ENCODE results near the gene HNRNPM. TPM values are rescaled to one million over a fixed set of nuclear protein-coding genes. Genes with fewer than 3 reads are reported as not detected.

The HNRNPM gene
- total and polyA plus RNA-seq, 11 donors = 43.4 to 183 (median 95.3) TPM

DNA sequence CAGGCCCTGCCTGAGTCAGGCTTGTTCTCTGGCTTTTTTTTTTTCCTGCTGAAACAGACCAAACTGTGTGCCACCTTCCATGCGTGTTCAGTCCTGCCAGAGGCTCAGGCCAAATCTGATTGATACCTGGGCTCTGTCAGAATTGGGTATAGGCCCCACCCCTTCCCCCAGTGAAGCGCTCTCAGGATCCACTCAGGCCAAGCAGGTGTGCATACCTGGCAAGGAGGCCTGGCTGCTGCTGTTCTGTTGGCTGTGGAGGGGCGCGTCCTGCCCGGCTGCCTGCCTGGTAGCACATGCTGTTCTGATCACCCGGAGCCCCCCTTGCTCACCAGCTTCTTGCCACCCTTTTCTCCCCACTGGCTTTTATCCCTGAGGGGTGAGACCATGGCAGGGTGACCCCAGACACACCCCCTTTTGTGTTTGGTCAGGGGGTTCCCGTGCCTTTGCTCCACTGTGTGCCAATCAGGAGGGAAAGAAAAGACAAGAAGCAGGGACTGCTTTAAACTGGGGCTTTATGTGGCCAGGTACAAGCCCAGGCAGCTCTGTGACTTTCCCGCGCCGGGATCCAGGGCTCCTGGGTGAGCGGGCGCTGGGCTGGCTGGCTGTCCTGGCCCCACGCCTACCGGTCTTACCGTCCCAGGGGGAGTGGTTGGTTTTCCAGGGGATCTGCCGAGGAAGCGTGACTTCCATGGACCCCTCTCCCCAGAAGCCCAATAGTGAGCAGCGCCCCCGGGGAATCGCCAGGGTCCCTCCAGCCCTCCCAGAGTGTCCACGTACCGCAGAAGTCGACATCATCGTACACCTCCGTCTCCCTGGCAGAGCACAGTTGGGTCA lies 45.0 kb downstream of the HNRNPM start:
- Histone ChIP-seq H3K4me3 (no peak overlapping the region), H3K36me3 (peaks cover 4 to 55% (median 52%) of the 10 kb centered on the region in 9 donors), H3K9me3 (no peaks in the 10 kb centered on the region), H3K27me3 (no peaks in the 10 kb centered on the region), H3K4me1 (peaks cover 0 to 50% (median 0%) of the 10 kb centered on the region in 12 donors), H3K27ac (peak overlapping the region in 1 of 12 donors; percentile 2)
- intact Hi-C loops (cut with DNase I) = no loop called here
- DNase-seq (peak in 1 of 5 donors; percentile 70), ATAC-seq (peak in 1 of 4 donors; percentile 2)
- WGBS, 4 donors = 79 to 87% (median 85%) methylated on average over 18 to 25 of the region's 25 CpGs
- TF ChIP-seq POLR2A (IDR thresholded peaks at IDR 0.05) = no peak
- TF ChIP-seq, protein P1, sequence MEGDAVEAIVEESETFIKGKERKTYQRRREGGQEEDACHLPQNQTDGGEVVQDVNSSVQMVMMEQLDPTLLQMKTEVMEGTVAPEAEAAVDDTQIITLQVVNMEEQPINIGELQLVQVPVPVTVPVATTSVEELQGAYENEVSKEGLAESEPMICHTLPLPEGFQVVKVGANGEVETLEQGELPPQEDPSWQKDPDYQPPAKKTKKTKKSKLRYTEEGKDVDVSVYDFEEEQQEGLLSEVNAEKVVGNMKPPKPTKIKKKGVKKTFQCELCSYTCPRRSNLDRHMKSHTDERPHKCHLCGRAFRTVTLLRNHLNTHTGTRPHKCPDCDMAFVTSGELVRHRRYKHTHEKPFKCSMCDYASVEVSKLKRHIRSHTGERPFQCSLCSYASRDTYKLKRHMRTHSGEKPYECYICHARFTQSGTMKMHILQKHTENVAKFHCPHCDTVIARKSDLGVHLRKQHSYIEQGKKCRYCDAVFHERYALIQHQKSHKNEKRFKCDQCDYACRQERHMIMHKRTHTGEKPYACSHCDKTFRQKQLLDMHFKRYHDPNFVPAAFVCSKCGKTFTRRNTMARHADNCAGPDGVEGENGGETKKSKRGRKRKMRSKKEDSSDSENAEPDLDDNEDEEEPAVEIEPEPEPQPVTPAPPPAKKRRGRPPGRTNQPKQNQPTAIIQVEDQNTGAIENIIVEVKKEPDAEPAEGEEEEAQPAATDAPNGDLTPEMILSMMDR (IDR thresholded peaks at IDR 0.05) = no peak

GRCh38 chr19:8490395-8490760 lies 45.6 kb downstream of the HNRNPM start:
- peak in 1 of 5 donors; percentile 41 for DNase-seq
- Histone ChIP-seq H3K9me3 (no peaks in the 10 kb centered on the region), H3K27ac (no peak overlapping the region), H3K4me1 (peaks cover 0 to 47% (median 0%) of the 10 kb centered on the region in 12 donors), H3K4me3 (no peak overlapping the region), H3K27me3 (no peaks in the 10 kb centered on the region), H3K36me3 (peaks cover 4 to 49% (median 46%) of the 10 kb centered on the region in 9 donors)
- intact Hi-C loops (cut with DNase I) = no loop called here
- TF ChIP-seq, protein P1 (IDR thresholded peaks at IDR 0.05) = no peak
- no peak for TF ChIP-seq POLR2A (IDR thresholded peaks at IDR 0.05)
- 85 to 90% (median 87%) methylated on average over 16 to 24 of the region's 24 CpGs for WGBS, 4 donors
- ATAC-seq = peak in 1 of 4 donors; percentile 4

GRCh38 chr19:8490873-8491272 lies 46.1 kb downstream of the HNRNPM start:
- Histone ChIP-seq H3K4me3 (no peak overlapping the region), H3K27ac (no peak overlapping the region), H3K4me1 (peaks cover 0 to 42% (median 0%) of the 10 kb centered on the region in 12 donors), H3K9me3 (no peaks in the 10 kb centered on the region), H3K27me3 (no peaks in the 10 kb centered on the region), H3K36me3 (peaks cover 3 to 44% (median 41%) of the 10 kb centered on the region in 9 donors)
- intact Hi-C loops (cut with DNase I) = no loop called here
- WGBS, 4 donors = 90 to 92% (median 91%) methylated on average over 10 to 12 of the region's 12 CpGs
- TF ChIP-seq, protein P1 (IDR thresholded peaks at IDR 0.05) = no peak
- TF ChIP-seq POLR2A (IDR thresholded peaks at IDR 0.05) = no peak
- ATAC-seq = no peak
- no peak for DNase-seq

DNA sequence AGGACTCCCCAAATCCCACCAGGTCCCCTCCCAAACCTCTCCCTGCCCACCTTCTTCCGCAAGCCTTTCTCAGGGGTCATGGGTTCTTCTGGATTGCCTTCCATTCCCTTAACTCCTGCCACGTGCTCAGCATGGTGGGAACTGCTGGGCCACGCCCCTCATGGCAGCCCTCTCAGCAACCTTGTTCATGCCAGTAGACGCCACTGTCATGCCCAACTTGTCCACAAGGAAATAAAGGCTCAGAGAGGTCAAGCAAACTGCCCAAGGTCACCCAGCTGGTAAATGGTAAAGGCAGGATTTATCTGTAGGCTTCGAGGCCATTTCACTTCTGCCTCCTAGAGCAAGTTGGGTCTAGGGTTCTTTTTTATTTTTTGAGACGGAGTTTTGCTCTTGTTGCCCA lies 46.8 kb downstream of the HNRNPM start:
- intact Hi-C loops (cut with DNase I) = no loop called here
- 85 to 92% (median 91%) methylated on average over 6 of the region's 6 CpGs for WGBS, 4 donors
- peaks cover 0 to 37% (median 34%) of the 10 kb centered on the region in 9 donors for H3K36me3 ChIP-seq
- no peaks in the 10 kb centered on the region for H3K27me3 ChIP-seq
- TF ChIP-seq POLR2A (IDR thresholded peaks at IDR 0.05) = no peak
- TF ChIP-seq, protein P1 (IDR thresholded peaks at IDR 0.05) = peak in 1 of 12 donors; percentile 6
- H3K4me1 ChIP-seq = peaks cover 0 to 35% (median 0%) of the 10 kb centered on the region in 12 donors
- no peak for ATAC-seq
- H3K27ac ChIP-seq = no peak overlapping the region
- DNase-seq = no peak
- no peak overlapping the region for H3K4me3 ChIP-seq
- no peaks in the 10 kb centered on the region for H3K9me3 ChIP-seq
